IgD-negative memory B cell (primary cell): ENCODE data around the gene CRYBA1. TPM values are rescaled to one million over a fixed set of nuclear protein-coding genes. Genes with fewer than 3 reads are reported as not detected.
"Not testable (repeated sequence)": the region's sequence is repeated elsewhere in the genome, so short reads cannot be mapped to it uniquely, and the experiment has no call there.

Source experiments
- H3K27ac Mint-ChIP-seq, 3 donors: one replicate each; pipeline ENCODE4 v1.8.0; 2020 to 2022; ENCODE audit warnings: mild to moderate bottlenecking in 3 of 3, mixed read lengths in 3 of 3, moderate library complexity in 1 of 3
- H3K27me3 Mint-ChIP-seq: one replicate; pipeline ENCODE4 v1.8.0; 2021; ENCODE audit warnings: mixed read lengths
- H3K36me3 Mint-ChIP-seq: one replicate; pipeline ENCODE4 v1.8.0; 2020; ENCODE audit warnings: mild to moderate bottlenecking, mixed read lengths
- H3K4me1 Mint-ChIP-seq, 3 donors: one replicate each; pipeline ENCODE4 v1.8.0; 2020 to 2022; ENCODE audit warnings: mixed read lengths in 3 of 3, mild to moderate bottlenecking in 1 of 3
- H3K4me3 Mint-ChIP-seq, 4 donors: one replicate each; pipeline ENCODE4 v1.8.0; 2020 to 2022; ENCODE audit warnings: mild to moderate bottlenecking in 4 of 4, mixed read lengths in 4 of 4, moderate library complexity in 3 of 4
- H3K9me3 Mint-ChIP-seq, 3 donors: one replicate each; pipeline ENCODE4 v1.8.0; 2020 to 2021; ENCODE audit warnings: mixed read lengths in 3 of 3, mild to moderate bottlenecking in 1 of 3
- polyA plus RNA-seq: library from polyadenylated mRNA; unstranded; fragments of 300-500 nt; fragmentation: Illumina TruSeq; gene quantifications from one replicate; pipeline ENCODE4 v1.2.3, GENCODE V29; 2021

CRYBA1 gene, protein sequence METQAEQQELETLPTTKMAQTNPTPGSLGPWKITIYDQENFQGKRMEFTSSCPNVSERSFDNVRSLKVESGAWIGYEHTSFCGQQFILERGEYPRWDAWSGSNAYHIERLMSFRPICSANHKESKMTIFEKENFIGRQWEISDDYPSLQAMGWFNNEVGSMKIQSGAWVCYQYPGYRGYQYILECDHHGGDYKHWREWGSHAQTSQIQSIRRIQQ
- not detected for polyA plus RNA-seq

DNA sequence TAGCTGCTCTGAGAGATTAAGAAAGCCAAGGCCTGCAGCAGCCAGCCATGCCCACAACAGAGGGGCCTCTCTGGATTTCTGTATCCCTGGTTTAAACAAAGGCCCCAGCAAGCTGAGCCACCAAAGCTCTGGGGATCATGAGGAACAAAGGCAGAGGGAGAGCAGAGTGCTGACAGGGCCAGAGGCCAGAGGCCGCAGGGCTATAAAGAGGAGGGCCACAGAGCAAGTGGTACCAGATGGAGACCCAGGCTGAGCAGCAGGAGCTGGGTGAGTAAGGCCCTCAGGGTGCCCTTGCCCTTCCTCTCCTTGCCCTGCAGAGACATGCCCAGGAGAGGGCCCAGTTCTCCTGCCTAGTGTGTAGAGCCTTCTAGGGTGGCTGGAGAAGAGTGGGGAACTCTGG is at the start of gene CRYBA1:
TSS of gene CRYBA1 (plus strand) at position 232 of the 400 bp plus-strand sequence. CDS start at position 237, 5 bp downstream.
- peak within 1 kb of the TSS in 1 of 3 donors; percentile 65 for H3K27ac Mint-ChIP-seq
- no peaks in the 10 kb centered on the region for H3K36me3 Mint-ChIP-seq
- H3K4me1 Mint-ChIP-seq, result peaks cover 3 to 9% (median 6%) of the 10 kb centered on the region in 3 donors
- H3K4me3 Mint-ChIP-seq, result peak within 1 kb of the TSS in 1 of 4 donors; percentile 53
- no peaks in the 10 kb centered on the region for H3K27me3 Mint-ChIP-seq
- H3K9me3 Mint-ChIP-seq, result no peaks in the 10 kb centered on the region

DNA sequence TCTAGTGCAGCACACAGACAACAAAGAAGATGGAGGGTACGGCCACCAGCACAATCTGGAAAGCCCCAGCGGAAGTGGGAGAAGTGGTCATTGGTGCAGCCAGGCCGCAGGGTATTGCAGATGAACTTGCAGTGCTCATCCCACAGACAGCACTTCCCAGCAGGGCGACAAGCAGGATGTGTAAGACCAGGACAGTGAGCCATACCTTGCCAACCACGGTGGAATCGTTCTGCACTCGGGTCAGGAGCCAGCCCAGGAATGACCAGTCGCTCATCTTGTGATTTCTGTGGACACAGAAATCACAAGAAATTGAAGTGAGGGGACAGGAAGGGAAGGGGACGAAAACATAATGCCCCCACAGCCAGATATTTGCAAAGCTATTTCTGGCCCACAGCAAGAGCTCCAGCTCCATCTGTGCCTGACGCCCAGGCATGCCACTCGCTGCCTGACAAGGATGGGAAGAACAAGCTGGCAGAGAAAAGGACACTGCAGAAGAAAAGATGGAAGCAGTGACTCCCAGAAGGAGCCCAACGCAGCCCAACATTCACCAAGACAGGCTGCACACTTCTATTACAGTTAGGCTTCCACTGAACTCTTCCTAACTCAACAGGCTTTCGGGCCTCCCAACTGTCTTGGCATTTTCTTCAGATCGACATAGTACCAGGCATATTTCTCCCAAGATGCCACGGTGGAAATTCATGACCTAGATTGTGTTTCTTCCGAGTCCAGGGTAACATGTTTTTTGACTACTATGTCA is 49.0 kb upstream of the CRYBA1 start:
- no peak overlapping the region for H3K4me3 Mint-ChIP-seq
- no peaks in the 10 kb centered on the region for H3K27me3 Mint-ChIP-seq
- peaks cover 14 to 18% (median 17%) of the 10 kb centered on the region in 3 donors for H3K4me1 Mint-ChIP-seq
- H3K27ac Mint-ChIP-seq, result no peak overlapping the region
- no peaks in the 10 kb centered on the region for H3K36me3 Mint-ChIP-seq
- no peaks in the 10 kb centered on the region for H3K9me3 Mint-ChIP-seq

DNA sequence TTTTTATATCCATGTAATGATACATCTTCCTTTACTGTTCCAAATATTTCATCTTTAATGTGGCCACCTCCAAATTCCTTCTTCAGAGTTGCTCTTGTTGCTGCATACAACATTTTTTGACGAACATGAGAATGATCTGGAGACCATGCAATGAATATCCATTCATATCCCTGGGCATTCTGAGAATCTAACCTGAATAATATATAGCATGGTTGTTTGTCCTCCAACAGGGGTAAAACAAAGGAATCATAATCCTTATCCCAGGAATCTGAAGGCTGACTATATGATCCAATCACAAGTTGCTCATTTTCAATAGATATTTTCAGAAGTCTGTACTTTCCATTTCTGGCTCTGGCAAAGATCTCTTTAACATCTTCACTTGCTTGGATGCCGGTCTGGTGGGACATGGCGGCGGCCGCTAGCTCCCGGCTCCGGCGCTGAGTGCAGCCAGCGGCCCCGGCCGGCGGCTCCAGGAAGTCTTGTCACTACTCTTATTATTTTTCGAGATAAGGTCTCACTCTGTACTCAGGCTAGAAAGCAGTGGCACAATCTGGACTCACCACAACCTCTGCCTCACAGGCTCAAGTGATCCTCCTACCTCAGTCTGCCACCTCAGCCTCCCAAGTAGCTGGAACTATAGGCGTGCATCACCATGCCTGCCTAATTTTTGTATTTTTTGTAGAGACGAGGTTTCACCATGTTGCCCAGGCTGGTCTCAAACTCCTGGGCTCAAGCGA is 42.4 kb upstream of the CRYBA1 start:
- not testable (repeated sequence) for H3K9me3 Mint-ChIP-seq, H3K27ac Mint-ChIP-seq, H3K27me3 Mint-ChIP-seq, H3K4me1 Mint-ChIP-seq, H3K36me3 Mint-ChIP-seq, H3K4me3 Mint-ChIP-seq

DNA sequence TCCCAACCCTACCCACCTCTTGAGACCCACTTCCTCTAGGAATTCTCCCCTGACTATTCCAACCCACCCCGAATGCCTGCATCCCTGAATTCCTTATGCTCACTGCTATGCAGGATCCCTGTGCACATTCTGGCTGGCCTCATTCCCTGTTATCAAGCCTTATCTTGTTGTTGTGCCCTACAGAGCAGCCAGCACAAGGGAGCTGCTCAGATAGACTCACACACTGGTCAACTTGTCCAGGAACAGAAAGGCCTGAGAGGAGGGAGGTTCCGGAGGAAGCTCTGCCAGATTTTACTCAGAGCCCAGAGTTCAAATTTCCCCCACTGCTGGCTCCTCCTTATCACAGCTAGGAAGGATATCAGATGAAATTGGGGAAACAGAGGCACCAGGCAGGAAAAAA is 41.6 kb upstream of the CRYBA1 start:
- Mint-ChIP-seq H3K36me3 (no peaks in the 10 kb centered on the region), H3K27ac (no peak overlapping the region), H3K27me3 (peaks cover 1% of the 10 kb centered on the region), H3K9me3 (no peaks in the 10 kb centered on the region), H3K4me1 (peaks cover 0 to 2% (median 0%) of the 10 kb centered on the region in 3 donors), H3K4me3 (no peak overlapping the region)

DNA sequence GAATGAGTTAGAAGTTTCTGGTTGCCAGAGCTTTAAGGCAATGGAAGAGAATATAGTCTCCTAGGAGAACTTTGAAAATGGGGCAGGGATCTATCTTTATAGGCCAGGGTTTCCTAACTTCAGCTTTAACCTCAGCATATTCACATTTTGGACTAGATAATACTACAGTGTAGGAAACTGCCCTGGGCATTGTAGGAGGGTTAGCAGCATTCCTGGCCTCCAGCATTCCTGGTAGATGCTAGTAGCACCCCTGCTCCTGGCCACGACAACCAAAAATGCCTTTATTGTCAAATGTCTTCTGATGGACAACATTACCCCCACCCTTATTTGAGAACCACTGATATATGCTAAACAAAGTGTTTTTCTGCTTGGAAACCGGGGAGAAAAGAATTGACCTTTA is 38.7 kb upstream of the CRYBA1 start:
- no peak overlapping the region for H3K27ac Mint-ChIP-seq
- H3K9me3 Mint-ChIP-seq, result no peaks in the 10 kb centered on the region
- H3K36me3 Mint-ChIP-seq, result no peaks in the 10 kb centered on the region
- peaks cover 1% of the 10 kb centered on the region for H3K27me3 Mint-ChIP-seq
- peaks cover 0 to under 1% (median 0%) of the 10 kb centered on the region in 3 donors for H3K4me1 Mint-ChIP-seq
- no peak overlapping the region for H3K4me3 Mint-ChIP-seq

DNA sequence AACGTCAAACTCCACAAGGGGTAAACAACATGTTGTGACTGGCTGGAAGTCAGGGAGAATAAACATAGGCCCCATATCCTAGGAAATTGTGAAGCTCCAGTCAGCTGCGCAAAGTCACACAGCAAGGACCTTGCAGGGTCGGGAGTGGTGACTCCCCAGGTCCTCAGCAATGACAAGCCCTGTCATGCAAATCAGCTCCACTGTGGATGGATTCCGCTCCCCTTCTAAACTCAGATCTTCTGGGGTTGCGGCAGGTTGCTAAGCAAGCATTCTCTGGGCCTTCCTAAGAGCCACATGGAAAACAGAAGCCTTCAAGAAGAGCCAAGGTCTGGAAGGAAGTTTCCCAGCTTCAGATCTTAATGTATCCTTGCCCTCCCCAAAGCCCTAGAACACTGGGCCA is 37.6 kb upstream of the CRYBA1 start:
- Mint-ChIP-seq H3K27ac (no peak overlapping the region), H3K4me3 (no peak overlapping the region)

DNA sequence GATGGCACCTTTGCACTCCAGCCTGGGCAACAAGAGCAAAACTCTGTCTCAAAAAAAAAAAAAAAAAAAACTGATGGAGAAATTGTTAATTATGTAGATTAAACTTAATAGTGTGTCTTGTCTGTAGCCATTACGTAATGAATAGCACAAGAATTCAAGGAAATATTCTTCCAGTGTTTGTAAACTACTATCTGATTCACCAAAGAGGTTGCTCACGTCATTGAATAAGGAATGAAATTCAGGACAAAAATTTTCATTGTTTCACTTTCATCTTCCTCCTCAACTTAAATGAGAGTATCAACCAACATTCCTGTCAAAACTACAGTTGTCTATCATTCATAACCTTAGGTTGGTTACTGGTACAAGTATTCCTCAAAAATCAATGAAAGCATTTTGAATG is 35.8 kb upstream of the CRYBA1 start:
- H3K27me3 Mint-ChIP-seq, result peaks cover 3% of the 10 kb centered on the region
- peaks cover 0 to 2% (median 0%) of the 10 kb centered on the region in 3 donors for H3K4me1 Mint-ChIP-seq
- no peak overlapping the region for H3K27ac Mint-ChIP-seq
- no peak overlapping the region for H3K4me3 Mint-ChIP-seq
- no peaks in the 10 kb centered on the region for H3K36me3 Mint-ChIP-seq
- no peaks in the 10 kb centered on the region for H3K9me3 Mint-ChIP-seq

More for the DNA sequence above, 37.6 kb upstream of the CRYBA1 start:
- Mint-ChIP-seq H3K36me3 (no peaks in the 10 kb centered on the region), H3K9me3 (no peaks in the 10 kb centered on the region), H3K4me1 (peaks cover 0 to 2% (median 0%) of the 10 kb centered on the region in 3 donors), H3K27me3 (peaks cover 1% of the 10 kb centered on the region)

DNA sequence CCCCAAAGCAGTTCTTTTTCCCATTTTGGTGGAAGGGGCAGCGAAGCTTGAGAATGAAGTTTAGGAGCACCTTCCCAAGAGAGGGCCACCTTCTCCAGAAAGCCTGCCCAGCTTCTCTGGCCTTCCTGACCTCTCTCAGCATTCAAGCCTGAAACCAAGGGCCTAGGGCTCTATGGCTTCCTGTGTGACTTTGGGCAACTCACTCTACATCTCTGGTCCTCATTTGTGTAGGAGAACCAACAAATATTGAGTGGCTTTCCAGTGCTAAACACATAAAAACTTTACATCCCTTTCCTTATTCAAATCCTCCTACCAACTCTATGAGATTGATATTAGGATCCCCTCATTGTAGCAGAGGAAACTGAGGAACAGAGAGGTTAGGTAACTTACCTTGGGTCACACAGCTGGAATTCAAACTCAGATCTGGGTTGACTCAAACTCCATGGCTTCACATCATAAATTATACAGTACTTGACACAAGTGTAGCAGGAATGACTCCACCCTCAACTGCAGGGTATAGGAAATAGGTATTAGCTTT is 34.5 kb upstream of the CRYBA1 start:
- no peak overlapping the region for H3K4me3 Mint-ChIP-seq
- H3K9me3 Mint-ChIP-seq, result no peaks in the 10 kb centered on the region

DNA sequence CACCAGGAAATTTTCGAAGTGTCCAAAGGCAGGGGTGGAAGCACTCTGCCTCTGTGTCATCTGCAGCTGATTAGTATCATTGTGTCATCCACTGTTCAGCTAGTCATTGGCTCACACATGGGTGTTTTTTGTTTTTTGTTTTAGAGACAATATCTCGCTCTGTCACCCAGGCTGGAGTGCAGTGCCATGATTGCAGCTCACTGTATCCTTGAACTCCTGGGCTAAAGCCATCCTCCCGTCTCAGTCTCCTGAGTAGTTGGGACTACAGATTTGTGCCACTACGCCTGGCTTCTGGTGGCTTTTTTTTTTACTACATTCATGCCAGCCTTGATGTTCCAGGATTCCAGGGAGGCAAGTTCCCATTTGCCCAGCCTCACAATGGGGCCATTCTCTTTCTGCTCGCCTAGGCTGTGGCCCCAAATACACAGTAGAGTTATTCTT is 34.0 kb upstream of the CRYBA1 start:
- H3K9me3 Mint-ChIP-seq, result no peaks in the 10 kb centered on the region
- peaks cover 3% of the 10 kb centered on the region for H3K27me3 Mint-ChIP-seq
- H3K4me1 Mint-ChIP-seq, result peaks cover 0 to 2% (median 0%) of the 10 kb centered on the region in 3 donors
- H3K36me3 Mint-ChIP-seq, result no peaks in the 10 kb centered on the region
- H3K4me3 Mint-ChIP-seq, result no peak overlapping the region
- no peak overlapping the region for H3K27ac Mint-ChIP-seq

More for the DNA sequence above, 34.5 kb upstream of the CRYBA1 start:
- Mint-ChIP-seq H3K27me3 (peaks cover 3% of the 10 kb centered on the region), H3K27ac (no peak overlapping the region), H3K4me1 (peaks cover 0 to 2% (median 0%) of the 10 kb centered on the region in 3 donors), H3K36me3 (no peaks in the 10 kb centered on the region)

DNA sequence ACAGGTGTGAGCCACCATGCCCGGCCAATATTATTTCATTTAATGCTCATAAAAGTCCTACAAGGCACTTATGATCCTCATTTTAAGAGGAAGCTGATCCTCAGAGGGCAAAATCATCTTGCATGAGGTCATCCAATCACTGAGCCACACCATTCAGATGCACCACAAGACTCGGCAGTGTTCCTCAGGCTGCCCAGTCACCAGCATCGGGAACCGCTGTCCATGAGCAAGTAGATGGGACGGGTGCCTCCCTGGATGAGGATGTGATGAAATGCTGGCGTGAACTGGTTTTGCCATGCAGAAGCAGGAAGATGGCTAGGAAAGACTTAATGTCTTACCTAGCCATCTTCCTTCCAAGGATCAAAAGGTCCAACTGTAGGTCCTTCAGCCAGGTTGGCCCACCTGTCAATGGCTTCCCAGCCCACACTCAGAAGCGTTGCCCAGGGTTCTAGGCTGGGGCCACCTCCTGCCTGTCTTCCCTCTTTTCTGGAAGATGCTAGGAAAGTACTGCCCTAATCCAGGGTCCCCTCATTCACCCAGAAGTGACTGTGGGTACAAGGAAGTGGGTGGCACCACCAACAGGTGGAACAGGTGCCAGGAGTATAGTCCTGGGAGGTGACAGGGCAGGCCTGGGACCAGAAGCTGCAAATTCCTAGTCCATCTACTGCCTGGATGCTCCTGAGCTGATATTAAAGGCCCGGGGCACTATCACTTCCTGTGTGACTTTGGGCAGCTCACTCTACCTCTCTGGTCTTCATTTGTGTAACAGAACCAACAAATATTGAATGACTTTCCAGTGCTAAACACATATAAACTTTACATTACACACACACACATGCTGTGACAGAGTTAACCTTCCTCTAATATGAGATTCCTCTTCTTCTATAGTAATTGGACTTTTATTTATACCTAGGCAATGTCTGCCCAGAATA is 32.2 kb upstream of the CRYBA1 start:
- Mint-ChIP-seq H3K27ac (no peak overlapping the region), H3K36me3 (no peaks in the 10 kb centered on the region), H3K4me3 (no peak overlapping the region), H3K4me1 (peaks cover 5 to 7% (median 6%) of the 10 kb centered on the region in 3 donors), H3K9me3 (no peaks in the 10 kb centered on the region), H3K27me3 (peaks cover 3% of the 10 kb centered on the region)

DNA sequence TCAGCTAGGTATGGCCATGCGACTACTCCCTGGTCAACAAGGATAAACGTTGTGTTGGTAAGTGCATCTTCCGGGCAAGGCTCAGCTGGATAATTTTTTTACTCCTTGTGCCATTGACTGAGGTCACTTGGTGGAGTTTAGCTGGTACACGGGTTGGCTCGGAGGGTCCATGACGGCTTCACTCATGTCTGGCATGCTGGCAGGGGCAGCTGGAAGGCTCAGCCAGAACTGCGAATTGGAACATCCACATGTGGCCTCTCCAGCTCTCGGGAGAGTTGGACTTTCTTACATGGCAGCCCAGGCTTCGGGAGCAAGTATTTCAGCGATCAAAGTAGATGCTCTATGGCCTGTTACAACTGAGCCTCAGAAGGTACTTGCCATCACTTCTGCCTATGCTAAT is 31.5 kb upstream of the CRYBA1 start:
- Mint-ChIP-seq H3K27me3 (peaks cover 3% of the 10 kb centered on the region), H3K27ac (no peak overlapping the region), H3K36me3 (no peaks in the 10 kb centered on the region), H3K4me3 (no peak overlapping the region), H3K4me1 (peaks cover 7 to 10% (median 8%) of the 10 kb centered on the region in 3 donors), H3K9me3 (no peaks in the 10 kb centered on the region)

DNA sequence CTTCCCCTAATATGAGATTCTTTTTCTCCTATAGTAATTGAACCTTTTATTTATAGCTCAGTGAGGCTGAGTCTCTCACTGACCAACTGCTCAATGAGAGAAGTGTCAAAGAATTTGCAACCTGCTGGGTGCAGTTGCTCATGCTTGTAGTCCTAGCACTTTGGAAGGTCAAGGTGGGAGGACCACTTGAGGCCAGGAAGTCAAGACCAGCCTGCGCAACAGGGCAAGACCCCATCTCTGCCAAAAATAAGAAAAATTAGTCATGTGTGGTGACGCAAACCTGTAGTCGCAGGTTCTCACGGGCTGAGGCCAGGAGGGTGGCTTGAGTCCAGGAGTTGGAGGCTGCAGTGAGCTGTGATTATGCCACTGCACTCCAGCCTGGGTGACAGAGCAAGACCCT is 30.9 kb upstream of the CRYBA1 start:
- no peak overlapping the region for H3K4me3 Mint-ChIP-seq
- no peaks in the 10 kb centered on the region for H3K36me3 Mint-ChIP-seq
- H3K27ac Mint-ChIP-seq, result no peak overlapping the region
- peaks cover 7 to 10% (median 8%) of the 10 kb centered on the region in 3 donors for H3K4me1 Mint-ChIP-seq
- no peaks in the 10 kb centered on the region for H3K9me3 Mint-ChIP-seq
- H3K27me3 Mint-ChIP-seq, result peaks cover 3% of the 10 kb centered on the region

DNA sequence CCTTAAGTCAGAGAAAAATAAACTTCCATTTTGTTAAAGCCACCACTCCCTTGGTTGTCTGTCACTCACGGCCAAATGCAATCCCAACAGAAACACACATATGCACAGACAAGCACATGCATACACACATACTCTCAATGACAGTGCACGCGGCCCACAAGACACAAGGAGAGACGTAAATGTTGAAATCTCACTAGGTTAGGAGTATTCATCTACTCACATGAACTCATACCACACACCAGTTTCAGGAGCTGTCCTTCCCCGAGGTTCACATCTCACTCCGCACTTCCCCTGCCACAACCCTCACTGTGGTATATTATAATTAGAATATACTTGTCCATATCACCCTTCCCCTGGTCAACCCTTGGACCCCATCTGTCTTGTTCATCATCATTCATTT is 30.5 kb upstream of the CRYBA1 start:
- H3K27me3 Mint-ChIP-seq, result peaks cover 3% of the 10 kb centered on the region
- no peaks in the 10 kb centered on the region for H3K9me3 Mint-ChIP-seq
- no peak overlapping the region for H3K4me3 Mint-ChIP-seq
- peaks cover 7 to 10% (median 8%) of the 10 kb centered on the region in 3 donors for H3K4me1 Mint-ChIP-seq
- no peaks in the 10 kb centered on the region for H3K36me3 Mint-ChIP-seq
- no peak overlapping the region for H3K27ac Mint-ChIP-seq

DNA sequence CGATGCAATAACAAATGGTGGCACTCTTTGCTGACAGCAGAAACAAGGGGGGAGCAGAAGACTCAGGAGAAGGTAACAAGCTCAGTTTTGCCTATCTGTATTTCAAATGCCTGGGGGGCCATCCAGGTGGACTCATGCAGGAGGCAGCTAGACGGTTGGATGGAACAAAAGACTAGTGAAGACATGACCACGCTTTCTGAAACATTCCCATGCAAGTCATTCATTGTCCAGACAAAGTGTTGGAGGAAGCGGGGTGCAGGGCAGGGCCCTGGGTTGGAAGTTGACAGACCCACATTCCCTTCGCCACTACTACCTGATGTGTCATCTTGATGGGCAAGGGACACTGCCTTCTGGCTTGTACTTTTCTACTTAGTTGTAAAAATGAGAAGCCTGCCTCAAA is 29.8 kb upstream of the CRYBA1 start:
- Mint-ChIP-seq H3K27me3 (peaks cover 3% of the 10 kb centered on the region), H3K4me1 (peaks cover 7 to 10% (median 8%) of the 10 kb centered on the region in 3 donors), H3K27ac (no peak overlapping the region), H3K9me3 (no peaks in the 10 kb centered on the region), H3K36me3 (no peaks in the 10 kb centered on the region), H3K4me3 (no peak overlapping the region)
